Cardiac muscle cell (in vitro differentiated cells and primary cell): Measurements from ENCODE around the gene AGAP1. TPM values are rescaled to one million over a fixed set of nuclear protein-coding genes. Genes with fewer than 3 reads are reported as not detected.

Experiments used
- DNase-seq, 2 donors: peaks; one replicate each; pipeline versions ENCODE4 v3.0.0 to v3.0.0-alpha.2; 2010 to 2017; ENCODE audit warnings: low read depth in 1 of 2, low spot score in 1 of 2
- H3K27ac ChIP-seq: fragments of 200-600 bp; sonication (generic); 2 replicates; pipeline ENCODE4 v1.5.1; 2016
- H3K27me3 ChIP-seq: fragments of 200-600 bp; sonication (generic); 2 replicates; pipeline ENCODE4 v1.6.0; 2016; ENCODE audit warnings: control low read depth
- H3K36me3 ChIP-seq: fragments of 200-600 bp; sonication (generic); 2 replicates; pipeline ENCODE4 v1.5.1; 2016; ENCODE audit warnings: control low read depth
- H3K4me1 ChIP-seq: fragments of 200-600 bp; sonication (generic); 2 replicates; pipeline ENCODE4 v1.8.1; 2017; ENCODE audit warnings: low read depth, mild to moderate bottlenecking, mixed run types
- H3K4me3 ChIP-seq: fragments of 200-600 bp; sonication (generic); 2 replicates; pipeline ENCODE4 v1.5.1; 2016; ENCODE audit warnings: mild to moderate bottlenecking
- H3K9me3 ChIP-seq: fragments of 200-600 bp; sonication (generic); 2 replicates; pipeline ENCODE4 v1.5.1; 2017; ENCODE audit warnings: low read depth, mild to moderate bottlenecking, control low read depth
- CTCF ChIP-seq: IDR thresholded peaks from 2 replicates; pipeline ENCODE4 v1.5.1; 2012; ENCODE audit warnings: low read depth, mild to moderate bottlenecking, low read length
- polyA plus RNA-seq: library from polyadenylated mRNA; unstranded; fragments of >200 nt; fragmentation: Nextera tagmentation; extraction: Ambion mirVana; gene quantifications from 2 replicates; pipeline ENCODE4 v1.2.1, GENCODE V29; 2016
- total RNA-seq: library from RNA; depleted of rRNA; stranded (reverse); fragments of >200 nt; gene quantifications from 2 replicates; pipeline ENCODE4 v1.2.3, GENCODE V29; 2016

The AGAP1 gene
- total and polyA plus RNA-seq, 2 experiments from 2014 or later = 8.6 to 38.2 TPM

DNA sequence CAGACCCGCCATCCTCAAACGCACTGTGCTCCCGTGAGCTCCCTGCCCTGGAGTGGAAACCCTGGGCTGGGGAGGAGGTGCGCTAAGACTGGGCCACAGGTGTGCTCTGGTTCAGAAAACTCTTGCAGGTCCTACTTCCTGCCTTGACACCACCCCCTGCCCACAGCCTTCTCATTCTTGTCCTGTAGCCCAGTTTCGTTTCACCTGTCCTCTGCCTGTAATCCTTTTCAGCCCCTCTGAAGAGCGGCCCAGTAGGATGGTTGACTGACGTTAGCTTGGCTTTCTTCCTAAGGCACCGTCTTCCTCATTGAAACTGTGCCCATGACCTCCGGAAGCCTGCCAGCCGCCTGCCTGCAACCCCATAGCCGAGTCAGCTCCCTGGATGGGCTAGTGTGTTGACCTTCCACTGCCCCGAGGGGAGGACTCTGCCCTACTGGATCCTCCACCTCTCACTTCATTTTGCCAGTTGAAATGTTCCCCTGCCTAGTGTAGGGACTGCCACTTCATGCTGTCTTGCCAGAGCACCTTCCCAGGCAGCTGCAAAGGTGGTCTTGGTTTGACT is 116.9 kb downstream of the AGAP1 start:
- H3K27ac ChIP-seq = no peak overlapping the region
- no peaks in the 10 kb centered on the region for H3K4me1 ChIP-seq
- no peak overlapping the region for H3K4me3 ChIP-seq
- no peak for TF ChIP-seq CTCF
- H3K27me3 ChIP-seq = no peaks in the 10 kb centered on the region
- no peaks in the 10 kb centered on the region for H3K36me3 ChIP-seq
- H3K9me3 ChIP-seq = no peaks in the 10 kb centered on the region
- DNase-seq = no peak

- no peaks in the 10 kb centered on the region for H3K36me3 ChIP-seq
- no peak overlapping the region for H3K27ac ChIP-seq
- H3K9me3 ChIP-seq = no peaks in the 10 kb centered on the region
- H3K27me3 ChIP-seq = no peaks in the 10 kb centered on the region
- no peak for TF ChIP-seq CTCF
- H3K4me3 ChIP-seq = no peak overlapping the region
- no peaks in the 10 kb centered on the region for H3K4me1 ChIP-seq
- DNase-seq = no peak
Measured at GRCh38 chr2:235611349-235611748, 117.5 kb downstream of the AGAP1 start.

DNA sequence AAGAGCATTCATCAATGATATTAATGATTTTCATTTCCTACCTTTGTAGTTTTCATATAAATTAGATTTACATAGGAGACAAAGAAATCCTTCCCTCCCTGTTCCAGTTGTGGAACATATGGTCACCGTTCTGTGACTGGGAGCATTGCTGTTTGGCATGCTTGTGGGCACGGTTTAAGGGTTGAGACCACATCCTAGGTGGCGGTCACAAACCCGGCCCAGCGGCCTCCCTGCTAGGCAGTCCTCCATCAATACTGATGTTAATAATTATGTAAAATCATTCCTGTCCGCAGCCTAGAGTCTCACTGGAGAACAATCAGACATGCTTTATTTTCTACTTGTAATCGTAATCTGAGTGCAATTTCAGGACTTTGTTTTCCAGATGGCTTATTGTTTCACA is 117.9 kb downstream of the AGAP1 start:
- Histone ChIP-seq H3K4me1 (no peaks in the 10 kb centered on the region), H3K36me3 (no peaks in the 10 kb centered on the region), H3K27ac (no peak overlapping the region), H3K4me3 (no peak overlapping the region), H3K27me3 (no peaks in the 10 kb centered on the region), H3K9me3 (no peaks in the 10 kb centered on the region)
- DNase-seq = no peak
- no peak for TF ChIP-seq CTCF

- Histone ChIP-seq H3K36me3 (no peaks in the 10 kb centered on the region), H3K4me1 (no peaks in the 10 kb centered on the region), H3K27ac (no peak overlapping the region), H3K9me3 (no peaks in the 10 kb centered on the region), H3K27me3 (no peaks in the 10 kb centered on the region), H3K4me3 (no peak overlapping the region)
- DNase-seq = no peak
- TF ChIP-seq CTCF = no peak
Measured at GRCh38 chr2:235612181-235612950, 118.5 kb downstream of the AGAP1 start.

GRCh38 chr2:235613649-235614048 is 119.8 kb downstream of the AGAP1 start:
- Histone ChIP-seq H3K9me3 (no peaks in the 10 kb centered on the region), H3K36me3 (no peaks in the 10 kb centered on the region), H3K27ac (no peak overlapping the region), H3K4me1 (no peaks in the 10 kb centered on the region), H3K4me3 (no peak overlapping the region), H3K27me3 (no peaks in the 10 kb centered on the region)
- DNase-seq = no peak
- TF ChIP-seq CTCF = no peak
